Renal cortical epithelial cell (primary cell): ENCODE measurements around the gene GBP5. TPM values are rescaled to one million over a fixed set of nuclear protein-coding genes. Genes with fewer than 3 reads are reported as not detected.

Experiments used
- total RNA-seq: library from RNA; depleted of rRNA; stranded (reverse); fragments of >200 nt; gene quantifications from 2 replicates; pipeline ENCODE4 v1.2.3, GENCODE V29; 2014

Gene GBP5
- total RNA-seq, 1 donor from 2014 or later, result 0.05 TPM

Other genes starting within 250 kb of the GBP5 start
- gene GBP3, start 250.0 kb downstream of the GBP5 start, total RNA-seq, result 59.4 and 69.1 TPM in 2 replicates
- gene GBP1, start 207.7 kb downstream of the GBP5 start, total RNA-seq, result 37.7 and 50.0 TPM in 2 replicates
- 28.8 and 82.1 TPM in 2 replicates for gene GBP2, start 146.7 kb downstream of the GBP5 start, total RNA-seq
- gene GBP7, start 96.9 kb downstream of the GBP5 start, total RNA-seq, result not detected in 2 replicates
- 0.55 and 1.7 TPM in 2 replicates for gene GBP4, start 73.9 kb downstream of the GBP5 start, total RNA-seq
- under 0.01 and 4.7 TPM in 2 replicates for gene GBP6, start 91.2 kb upstream of the GBP5 start, total RNA-seq